NCI-H526 treated with DMSO at 0.1 percent for 48 hours (cell line): Measurements from ENCODE around the gene MTHFD2L.

Source experiments
- DNase-seq: peaks from one replicate; lab custom pipeline; 2025; lab: John Stamatoyannopoulos, UW

MTHFD2L gene

GRCh38 chr4:74252933-74253332, 95.0 kb downstream of the MTHFD2L start:
- DNase-seq = no peak

- no peak for DNase-seq
These were observed 96.5 kb downstream of the MTHFD2L start for GRCh38 chr4:74254386-74254785.

GRCh38 chr4:74255096-74255495, 97.2 kb downstream of the MTHFD2L start:
- DNase-seq = no peak

GRCh38 chr4:74258963-74259362, 101.0 kb downstream of the MTHFD2L start:
- no peak for DNase-seq

GRCh38 chr4:74260036-74260435, 102.1 kb downstream of the MTHFD2L start:
- no peak for DNase-seq

GRCh38 chr4:74262522-74262921, 104.6 kb downstream of the MTHFD2L start:
- DNase-seq = no peak

GRCh38 chr4:74263551-74263950, 105.6 kb downstream of the MTHFD2L start:
- DNase-seq = no peak

- DNase-seq = no peak
These were observed 108.2 kb downstream of the MTHFD2L start for GRCh38 chr4:74266081-74266480.

- no peak for DNase-seq
These were observed 110.2 kb downstream of the MTHFD2L start for GRCh38 chr4:74267998-74268606.

GRCh38 chr4:74268643-74269042, 110.7 kb downstream of the MTHFD2L start:
- DNase-seq = no peak

- DNase-seq = no peak
These were observed 120.6 kb downstream of the MTHFD2L start for GRCh38 chr4:74278490-74278889.

GRCh38 chr4:74279716-74280115, 121.8 kb downstream of the MTHFD2L start:
- DNase-seq = no peak

GRCh38 chr4:74282926-74283325, 125.0 kb downstream of the MTHFD2L start:
- no peak for DNase-seq

- no peak for DNase-seq
These were observed 125.7 kb downstream of the MTHFD2L start for GRCh38 chr4:74283614-74284013.

GRCh38 chr4:74284053-74284452, 126.1 kb downstream of the MTHFD2L start:
- DNase-seq = no peak

- DNase-seq = no peak
These were observed 129.2 kb downstream of the MTHFD2L start for GRCh38 chr4:74287164-74287563.

GRCh38 chr4:74287791-74288190, 129.9 kb downstream of the MTHFD2L start:
- no peak for DNase-seq

GRCh38 chr4:74291471-74291870, 133.6 kb downstream of the MTHFD2L start:
- DNase-seq = no peak

- no peak for DNase-seq
These were observed 134.4 kb downstream of the MTHFD2L start for GRCh38 chr4:74292111-74292870.

- no peak for DNase-seq
These were observed 135.6 kb downstream of the MTHFD2L start for GRCh38 chr4:74293558-74293957.

- no peak for DNase-seq
These were observed 136.8 kb downstream of the MTHFD2L start for GRCh38 chr4:74294681-74295080.

- DNase-seq = no peak
These were observed 139.6 kb downstream of the MTHFD2L start for GRCh38 chr4:74297539-74297938.

GRCh38 chr4:74304095-74304625, 146.2 kb downstream of the MTHFD2L start:
- no peak for DNase-seq

GRCh38 chr4:74305000-74305399, 147.1 kb downstream of the MTHFD2L start:
- DNase-seq = no peak
